Midbrain (tissue), 1 donor: Measurements from ENCODE around the gene PAX1.
A peak's percentile ranks its signal among the peaks of the same experiment; 100 is the strongest.

Experiments used
- DNase-seq: peaks from one replicate; lab custom pipeline; 2025; lab: John Stamatoyannopoulos, UW

Gene PAX1

GRCh38 chr20:21705575-21706260, at the start of gene PAX1:
PAX1 (plus strand) TSS chr20:21705664; CDS start chr20:21705713, 49 bp downstream.
- no peak for DNase-seq

GRCh38 chr20:21656308-21657067, 49.0 kb upstream of the PAX1 start:
- no peak for DNase-seq

DNA sequence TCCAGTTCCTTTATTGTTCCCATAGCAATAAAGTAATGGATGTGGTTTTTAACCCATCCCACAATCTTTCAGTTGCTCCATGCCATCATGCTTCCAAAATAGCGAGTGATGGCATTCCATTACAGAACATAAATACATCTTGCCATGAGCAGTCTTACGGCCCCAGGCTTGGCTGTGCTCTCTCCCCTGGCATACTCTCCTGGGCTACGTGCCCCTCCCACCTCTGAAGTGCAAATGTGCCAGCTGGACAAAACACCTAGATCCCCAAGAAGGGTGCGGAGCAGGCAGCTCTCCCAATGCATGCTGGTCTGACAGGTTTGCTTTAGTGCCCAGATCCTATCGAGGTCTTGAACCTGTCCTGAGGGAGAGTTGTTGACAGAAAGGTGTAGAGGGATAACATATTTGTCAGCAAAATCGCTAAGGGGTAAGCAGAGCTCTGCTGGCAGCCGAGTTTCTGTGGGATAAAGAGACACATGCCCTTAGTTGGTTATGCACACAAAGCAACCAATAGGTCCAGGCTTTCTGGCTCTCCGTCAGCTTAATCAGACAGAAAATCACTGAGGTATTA, 43.9 kb upstream of the PAX1 start:
- no peak for DNase-seq

DNA sequence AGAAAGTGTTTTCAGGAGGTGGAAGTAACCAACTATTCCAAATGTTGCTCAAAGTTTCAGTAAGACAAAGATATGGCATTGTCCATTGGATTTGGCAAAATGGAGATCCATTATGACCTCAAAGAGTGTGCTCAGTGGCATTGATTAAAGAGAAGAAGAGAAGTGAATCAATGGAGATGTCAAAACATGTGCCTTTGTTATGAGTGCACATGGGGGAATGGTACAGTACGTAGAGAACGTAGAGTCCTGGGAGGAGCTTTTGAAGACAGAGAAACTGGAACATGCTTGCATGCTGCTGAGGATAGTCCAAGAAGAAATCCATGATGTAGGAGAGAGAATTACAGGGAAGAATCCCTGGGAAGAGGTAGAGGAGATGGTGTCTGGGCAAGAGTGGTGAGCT, 42.0 kb upstream of the PAX1 start:
- DNase-seq: no peak

DNA sequence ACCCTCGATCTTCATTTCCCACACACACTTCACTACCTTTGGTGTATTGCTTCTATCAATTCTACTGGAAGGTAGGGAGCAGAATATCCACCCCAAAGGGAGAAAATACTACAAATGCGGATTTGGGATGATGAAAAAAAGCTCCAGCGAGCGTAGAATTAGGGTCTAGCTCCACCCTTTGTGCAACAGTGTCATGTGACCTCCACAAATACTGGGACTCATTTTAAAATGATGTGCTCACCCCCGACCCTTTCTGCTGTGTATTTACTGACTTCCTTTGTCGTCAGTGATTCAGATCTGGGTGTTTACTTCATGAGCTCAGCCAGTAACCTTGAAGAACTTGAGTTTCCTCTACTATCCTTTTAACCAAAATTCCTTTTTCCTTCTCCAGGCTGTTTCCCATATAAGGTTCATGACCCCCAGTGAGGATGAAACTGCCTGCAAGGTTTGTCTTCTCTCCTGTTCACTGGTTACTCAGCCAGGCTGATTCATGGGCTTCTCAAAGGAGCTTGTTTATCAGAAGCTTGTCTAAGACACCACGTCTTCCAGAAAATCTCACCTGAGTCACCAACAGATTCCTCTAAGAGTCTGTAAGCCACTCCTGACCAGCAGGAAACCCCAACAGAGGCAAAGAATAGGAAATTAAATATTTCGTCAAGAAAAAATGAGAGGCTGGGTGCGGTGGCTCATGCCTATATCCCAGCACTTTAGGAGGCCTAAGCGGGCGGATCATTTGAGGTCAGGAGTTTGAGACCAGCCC, 39.6 kb upstream of the PAX1 start:
- DNase-seq: no peak

DNA sequence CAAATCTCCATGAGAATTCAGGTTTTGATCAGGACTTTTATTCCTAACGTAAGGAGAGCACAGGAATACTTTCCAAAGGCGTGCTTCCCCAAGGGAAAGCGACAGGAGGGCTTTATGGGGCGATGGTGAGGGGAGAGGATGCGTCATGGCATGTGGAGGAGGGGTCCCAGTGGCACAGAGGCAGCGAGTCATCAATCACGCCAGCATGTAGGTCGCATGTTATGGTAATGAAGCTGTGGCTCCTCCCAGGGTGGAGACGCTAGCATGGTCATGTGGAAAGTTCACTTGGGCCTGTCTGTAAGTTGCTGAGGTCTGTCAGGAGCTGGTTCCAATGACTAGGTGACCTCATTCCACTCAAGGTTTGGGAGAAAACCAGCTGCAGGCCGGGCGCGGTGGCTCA, 35.3 kb upstream of the PAX1 start:
- no peak for DNase-seq

DNA sequence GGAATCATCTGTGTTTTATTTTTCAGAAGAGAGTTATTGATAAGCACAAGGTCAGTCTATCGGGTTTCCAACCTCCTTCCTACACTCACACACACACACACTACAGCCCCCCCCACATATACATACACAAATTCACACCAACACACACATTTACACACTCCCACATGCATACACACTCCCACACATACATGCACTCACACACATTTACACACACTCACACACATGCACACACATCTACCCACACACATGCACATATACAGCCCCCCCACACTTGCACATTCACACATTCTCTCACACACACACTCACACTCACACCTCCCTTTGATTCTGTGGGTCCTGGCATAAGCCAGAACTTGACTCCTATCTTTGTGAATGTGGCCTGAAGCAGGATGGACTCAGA, 34.5 kb upstream of the PAX1 start:
- DNase-seq: no peak

GRCh38 chr20:21677261-21677660, 28.2 kb upstream of the PAX1 start:
- DNase-seq: no peak

GRCh38 chr20:21677781-21678180, 27.7 kb upstream of the PAX1 start:
- DNase-seq: no peak

DNA sequence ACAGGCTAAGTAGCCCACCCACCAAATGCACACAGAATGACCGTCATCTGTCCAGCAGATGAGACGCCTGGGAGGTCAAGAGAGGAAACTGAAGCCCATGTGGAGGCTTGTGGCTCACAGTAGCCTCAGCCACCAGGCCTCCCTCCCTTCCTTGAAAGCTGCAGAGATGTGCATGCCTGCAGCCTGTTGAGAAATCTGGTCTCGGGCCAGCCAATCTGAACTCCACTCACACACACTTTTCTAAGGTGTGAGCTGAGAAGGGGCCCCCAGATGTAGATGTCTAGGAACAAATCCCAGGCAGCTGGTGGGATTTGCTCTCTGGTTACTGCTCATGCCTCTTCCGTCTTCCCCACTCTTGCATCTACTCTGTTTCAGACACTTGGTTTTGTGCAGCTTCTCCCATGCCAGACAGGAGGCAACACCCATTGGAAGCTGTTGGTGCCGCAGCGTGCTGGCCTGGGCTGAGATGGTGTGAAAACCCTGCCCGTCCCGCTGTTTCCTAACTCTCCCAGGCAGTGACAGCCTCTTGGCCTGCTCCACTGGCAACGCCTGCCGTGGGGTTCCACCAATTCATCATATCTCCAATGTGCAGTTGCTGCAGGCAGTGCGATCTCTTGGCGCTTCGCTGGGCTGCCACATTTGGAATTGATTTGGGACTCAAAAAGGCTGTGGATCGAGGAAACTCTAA, 24.1 kb upstream of the PAX1 start:
- no peak for DNase-seq

DNA sequence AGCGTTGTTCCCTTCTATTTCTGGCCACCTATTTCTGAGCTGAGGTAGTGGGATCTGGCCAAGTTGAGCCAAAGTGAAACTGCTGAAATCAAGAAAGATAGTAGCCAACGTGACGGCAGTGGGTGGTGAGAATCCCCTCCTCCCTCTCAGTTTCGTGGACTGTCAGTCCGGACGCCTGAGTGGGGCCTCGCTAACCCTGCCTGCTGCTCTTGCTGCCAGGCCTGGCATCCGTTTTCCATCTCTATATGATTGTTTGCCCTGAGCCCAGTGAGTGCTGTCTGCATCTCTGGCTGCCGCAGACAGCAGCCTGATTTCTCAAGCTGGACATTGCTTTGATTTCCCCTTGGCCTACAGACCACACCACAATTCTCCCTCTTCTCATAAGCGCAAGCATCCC, 23.5 kb upstream of the PAX1 start:
- DNase-seq: no peak

- no peak for DNase-seq
These were observed 22.9 kb upstream of the PAX1 start for GRCh38 chr20:21682521-21682954.

DNA sequence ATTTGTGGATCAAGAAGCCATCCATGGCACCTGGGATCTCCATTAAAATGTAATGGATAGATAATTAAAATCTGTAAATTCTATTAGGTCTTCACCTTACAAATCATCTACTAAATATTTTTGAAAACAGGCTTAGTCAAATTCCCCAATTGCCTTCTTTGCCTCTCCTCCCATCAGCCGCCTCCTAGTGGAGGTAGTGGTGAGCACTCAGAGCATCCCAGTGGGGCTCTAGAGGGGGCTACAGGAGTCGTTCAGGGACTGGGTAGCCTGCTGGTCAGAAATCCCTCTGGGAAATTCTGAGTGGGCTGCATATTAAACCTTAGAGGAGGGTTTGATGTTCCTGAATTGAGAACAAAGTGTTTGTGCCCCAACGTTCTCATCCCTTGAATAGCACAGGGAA, 20.8 kb upstream of the PAX1 start:
- DNase-seq: no peak

DNA sequence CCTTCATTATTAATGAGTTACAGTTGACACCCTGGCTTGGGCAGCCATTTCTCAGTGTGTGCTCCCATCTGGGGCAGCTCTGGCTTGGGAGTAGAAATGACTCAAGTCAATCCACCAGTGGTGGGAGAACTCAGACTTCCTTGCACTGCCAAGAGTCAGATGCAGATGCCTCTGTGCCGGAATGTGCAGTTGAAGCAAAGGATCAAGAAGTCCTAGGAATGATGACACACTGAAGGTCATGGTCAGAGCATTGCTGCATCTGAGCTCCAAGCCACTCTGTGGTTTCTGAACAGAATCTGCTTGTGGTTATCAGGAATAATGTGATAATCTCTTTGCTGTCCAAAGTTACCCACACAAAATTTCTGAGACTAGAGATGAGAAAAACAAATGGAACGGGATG, 19.5 kb upstream of the PAX1 start:
- no peak for DNase-seq

DNA sequence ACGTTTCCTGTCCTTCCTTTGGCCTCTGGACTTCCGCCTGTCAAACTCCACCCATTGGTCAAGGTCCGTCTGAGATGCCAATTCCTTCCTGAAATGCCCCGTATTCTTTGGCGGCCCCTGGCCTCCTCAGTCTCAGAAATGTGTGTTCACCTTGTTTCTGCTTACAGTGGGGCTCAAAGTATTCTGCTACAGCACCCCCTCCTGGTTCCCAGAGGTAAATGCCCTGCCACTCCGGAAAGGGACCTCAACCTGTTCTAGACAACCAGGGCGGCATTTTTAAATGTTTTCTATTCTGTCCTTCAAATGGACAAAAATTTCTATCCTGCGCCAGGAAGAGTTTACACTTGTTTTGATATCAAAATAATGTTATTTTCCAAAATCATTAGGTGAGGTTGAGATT, 12.1 kb upstream of the PAX1 start:
- no peak for DNase-seq

GRCh38 chr20:21698494-21699215, 6.8 kb upstream of the PAX1 start:
- DNase-seq: no peak

DNA sequence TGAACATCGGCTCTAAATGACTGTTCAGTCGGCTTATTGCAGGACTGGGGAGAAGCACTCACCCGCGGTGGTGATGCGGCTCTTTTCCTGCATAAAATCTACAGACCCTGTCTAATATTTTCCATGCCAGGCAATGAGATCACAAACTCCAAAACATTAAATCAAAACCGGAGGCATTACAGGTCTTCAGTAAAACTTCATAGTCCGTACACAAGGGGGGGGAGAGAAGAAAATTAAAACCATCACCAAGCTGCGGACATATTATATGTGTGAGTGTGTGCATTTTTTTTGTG, 6.3 kb upstream of the PAX1 start:
- no peak for DNase-seq

DNA sequence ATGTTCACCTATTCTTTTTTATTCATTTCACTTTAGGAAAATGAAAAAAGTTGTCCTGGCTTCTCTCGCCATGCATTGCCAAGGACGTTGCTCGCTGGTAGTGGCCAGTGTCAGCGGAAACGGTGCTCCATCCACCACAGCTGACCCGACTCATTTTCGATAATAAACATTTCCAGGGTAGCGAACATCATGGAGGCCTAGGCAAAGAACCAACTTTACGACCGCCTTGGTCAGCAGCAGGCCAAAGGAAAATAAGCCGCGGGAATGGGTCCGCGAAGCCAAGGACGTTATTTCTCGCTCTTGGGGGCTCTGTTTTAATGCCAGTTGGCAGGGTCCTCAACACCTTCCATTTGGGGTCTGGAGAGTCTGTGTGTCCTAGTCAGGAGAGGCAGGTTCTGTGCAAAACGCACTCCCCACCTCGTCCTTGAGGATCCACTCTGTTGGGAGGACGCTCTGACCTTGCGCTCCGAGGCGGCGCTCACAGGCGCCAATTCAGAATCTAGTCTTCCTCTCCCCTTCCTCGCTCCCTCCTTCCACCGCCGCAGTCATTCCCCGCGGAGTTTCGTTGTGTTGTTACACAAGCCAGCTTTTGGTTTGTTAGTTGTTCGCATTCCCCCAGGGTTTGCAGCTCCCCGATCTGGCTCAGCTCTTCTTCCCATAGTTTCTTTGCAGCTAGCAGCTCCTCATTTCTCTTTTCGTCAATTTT, 4.1 kb upstream of the PAX1 start:
- no peak for DNase-seq

- DNase-seq: no peak
These were observed 3.4 kb upstream of the PAX1 start for GRCh38 chr20:21702016-21702415.

DNA sequence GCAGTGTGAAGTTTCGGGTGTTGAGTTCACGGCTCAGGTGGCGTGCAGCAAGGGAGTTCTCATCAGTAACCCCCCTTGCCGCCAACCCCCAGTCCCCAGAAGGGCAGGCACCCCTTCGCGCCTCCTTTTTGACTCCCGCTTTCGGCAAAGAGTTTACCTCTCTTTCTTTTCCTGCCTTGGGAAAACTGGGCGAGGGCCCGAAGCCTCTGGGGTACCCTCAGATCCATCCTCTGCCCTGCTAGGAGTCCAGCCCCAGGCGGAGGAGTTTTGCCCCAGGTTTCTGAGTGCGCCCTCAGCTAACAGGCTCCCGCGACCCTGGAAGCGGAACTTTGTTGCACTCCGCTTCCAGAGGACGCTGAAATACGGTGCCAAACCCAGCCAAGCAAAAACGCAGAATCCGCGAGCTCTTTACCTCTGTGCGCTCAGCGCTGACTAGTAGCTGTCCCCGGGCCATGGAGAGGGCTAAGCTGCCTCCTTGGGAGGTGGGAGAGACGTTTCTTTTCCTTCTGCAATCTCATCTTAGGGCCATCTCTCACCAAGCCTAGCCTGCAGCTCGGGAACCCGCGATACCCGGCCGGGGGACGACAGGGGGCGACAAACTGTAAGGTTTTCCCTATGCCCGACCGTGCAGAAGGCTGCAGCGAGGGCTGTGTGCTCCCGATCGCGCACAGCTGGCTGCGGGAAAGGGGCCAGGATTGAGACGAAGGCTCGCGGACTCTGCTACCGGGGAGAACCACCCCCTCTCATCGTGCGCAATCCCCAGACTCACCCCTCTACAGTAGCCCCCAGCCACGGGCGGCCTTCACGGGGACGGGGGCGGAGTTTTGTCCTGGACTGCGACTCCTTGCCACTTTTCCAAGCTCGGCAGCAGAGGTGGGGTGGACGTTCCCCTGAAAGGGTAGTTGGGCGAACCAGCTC, 2.7 kb upstream of the PAX1 start:
- peak; percentile 68 for DNase-seq
